ENCODE measurements around the gene EEF1AKMT4. TPM values are rescaled to one million over a fixed set of nuclear protein-coding genes. Genes with fewer than 3 reads are reported as not detected.

Gene EEF1AKMT4
- total and polyA plus RNA-seq, 8 donors = 1.8 to 5.3 (median 2.9) TPM

- intact Hi-C loops (cut with DNase I) = no loop called here
- TF ChIP-seq CTCF (IDR thresholded peaks at IDR 0.05) = no peak
- H3K27ac ChIP-seq = no peak overlapping the region
- peaks cover 0 to 4% (median 3%) of the 10 kb centered on the region in 3 donors for H3K4me1 ChIP-seq
- WGBS, 2 donors = 91 to 94% methylated on average over 21 of the region's 21 CpGs
- DNase-seq = peak in 1 of 6 donors; percentile 71
- no peak for ATAC-seq
- no peaks in the 10 kb centered on the region for H3K9me3 ChIP-seq
- no peak for FAIRE-seq
- H3K36me3 ChIP-seq = no peaks in the 10 kb centered on the region
- no peaks in the 10 kb centered on the region for H3K27me3 ChIP-seq
- H3K4me3 ChIP-seq = no peak overlapping the region
These were observed 42.4 kb downstream of the EEF1AKMT4 start for GRCh38 chr3:184291738-184292445.

- intact Hi-C loops (cut with DNase I) = no loop called here
- Histone ChIP-seq H3K9me3 (no peaks in the 10 kb centered on the region), H3K27ac (peak overlapping the region in 1 of 4 donors; percentile 7), H3K4me1 (peaks cover 8 to 18% (median 10%) of the 10 kb centered on the region in 3 donors), H3K36me3 (peaks cover 0 to 4% (median 4%) of the 10 kb centered on the region in 3 donors), H3K4me3 (no peak overlapping the region), H3K27me3 (no peaks in the 10 kb centered on the region)
- no peak for TF ChIP-seq CTCF (IDR thresholded peaks at IDR 0.05)
- FAIRE-seq (no peak), ATAC-seq (peak; percentile 14 to 45 (median 32)), DNase-seq (peak in 3 of 6 donors; percentile 70 to 83 (median 76))
- whole genome bisulfite sequencing, 2 donors = 23 to 25% methylated on average over 3 of the region's 3 CpGs
These were observed 46.3 kb downstream of the EEF1AKMT4 start for GRCh38 chr3:184295771-184296170.

- DNase-seq = no peak
- no peak for FAIRE-seq
- WGBS, 2 donors = 65 to 68% methylated on average over 7 of the region's 7 CpGs
- no peak overlapping the region for H3K27ac ChIP-seq
- ATAC-seq = no peak
- H3K4me1 ChIP-seq = peaks cover 8 to 18% (median 10%) of the 10 kb centered on the region in 3 donors
- intact Hi-C loops (cut with DNase I) = no loop called here
- no peak overlapping the region for H3K4me3 ChIP-seq
- peaks cover 0 to 13% (median 7%) of the 10 kb centered on the region in 3 donors for H3K36me3 ChIP-seq
- H3K27me3 ChIP-seq = no peaks in the 10 kb centered on the region
- H3K9me3 ChIP-seq = no peaks in the 10 kb centered on the region
- no peak for TF ChIP-seq CTCF (IDR thresholded peaks at IDR 0.05)
These were observed 47.1 kb downstream of the EEF1AKMT4 start for GRCh38 chr3:184296616-184297015.

- intact Hi-C loops (cut with DNase I) = no loop called here
- Histone ChIP-seq H3K4me3 (peak within 1 kb of the TSS; percentile 82 to 92 (median 84)), H3K27me3 (no peaks in the 10 kb centered on the region), H3K27ac (peak within 1 kb of the TSS; percentile 72 to 86 (median 79)), H3K36me3 (peaks cover 0 to 36% (median 29%) of the 10 kb centered on the region in 3 donors), H3K9me3 (no peaks in the 10 kb centered on the region), H3K4me1 (peaks cover 8 to 18% (median 10%) of the 10 kb centered on the region in 3 donors)
- TF ChIP-seq CTCF (IDR thresholded peaks at IDR 0.05) = no peak
- ATAC-seq (peak; percentile 95 to 98 (median 96)), DNase-seq (peak; percentile 98 to 99 (median 98)), FAIRE-seq (no peak)
- WGBS, 2 donors = 0 to 1% methylated on average over 69 to 78 of the region's 78 CpGs
These were observed 49.5 kb downstream of the EEF1AKMT4 start, which contains the start of gene PSMD2 for GRCh38 chr3:184298759-184299487. PSMD2 (plus strand) TSS chr3:184299241; CDS start chr3:184299267, 26 bp downstream.
